Medulla oblongata (tissue), 1 donor: ENCODE results near the gene HOXA11.

Source experiments
- DNase-seq: peaks from one replicate; pipeline ENCODE4 v3.0.0-alpha.2; 2015; ENCODE audit errors: extremely low spot score

The HOXA11 gene

DNA sequence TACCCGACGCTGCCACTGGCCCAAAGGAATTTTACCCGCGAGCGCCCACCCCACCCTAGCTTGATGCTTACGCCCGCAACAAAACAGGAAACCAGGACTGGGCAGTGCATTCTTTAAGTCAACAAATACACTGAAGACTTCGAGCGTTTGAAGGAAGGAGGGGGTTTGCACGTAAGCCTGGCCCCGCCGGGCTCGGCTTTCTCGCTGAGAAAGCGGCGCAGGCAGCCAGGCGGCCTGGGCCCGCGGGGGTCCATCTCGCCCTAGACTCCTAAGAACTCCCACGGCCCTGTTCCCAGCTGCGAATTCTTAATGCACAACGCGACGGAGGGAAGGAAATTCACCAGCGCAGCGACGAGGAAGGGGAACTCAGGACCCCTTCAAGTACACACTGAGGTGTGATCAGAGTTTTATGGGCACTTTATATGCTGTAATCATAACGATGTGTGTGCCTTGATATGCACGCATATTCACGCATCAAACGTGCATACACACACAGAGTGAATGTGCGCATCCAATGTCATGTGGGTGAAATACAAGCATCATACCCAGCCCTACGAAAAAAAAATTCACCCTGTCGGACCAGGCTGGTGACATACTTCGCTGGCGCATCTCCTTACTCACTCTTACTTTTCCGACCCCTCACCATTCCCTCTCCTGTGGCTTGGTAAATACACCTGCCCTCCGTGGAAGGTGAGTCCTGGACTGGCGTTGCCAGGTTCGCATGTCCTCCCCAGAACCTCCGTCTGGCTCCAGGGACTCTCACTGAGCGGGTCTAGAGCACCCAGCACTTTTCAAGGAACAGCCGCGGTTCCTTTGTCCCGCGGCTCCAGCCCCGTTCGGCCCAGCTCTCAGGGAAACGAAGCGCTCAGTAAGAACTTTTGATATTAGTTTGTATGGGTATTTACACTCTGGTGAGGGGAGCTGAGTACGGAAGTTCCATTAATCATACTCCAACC lies 20.6 kb upstream of the HOXA11 start:
- no peak for DNase-seq

DNA sequence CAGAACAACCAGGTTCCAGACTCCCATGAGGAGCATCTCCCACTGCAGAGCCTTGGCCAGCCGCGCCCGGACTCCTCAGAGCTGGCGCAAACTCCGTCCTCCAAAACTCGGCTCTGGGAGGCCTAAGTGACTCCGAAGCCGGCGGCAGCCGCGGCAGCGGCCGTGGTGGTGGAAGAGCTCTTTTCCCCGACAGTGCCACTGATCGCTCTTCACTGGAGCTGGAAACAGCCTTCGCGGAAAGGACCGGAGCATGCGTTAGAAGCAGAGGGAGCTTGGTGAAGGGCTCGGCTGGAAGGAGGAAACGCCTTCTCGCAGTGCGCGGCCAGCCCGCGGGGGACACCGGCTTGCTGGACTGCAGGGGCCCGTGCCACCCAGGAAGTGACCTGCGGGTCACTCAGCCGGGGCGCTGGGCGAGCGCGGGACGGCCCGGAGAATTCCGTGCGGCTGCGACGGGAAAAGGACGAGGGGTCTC lies 19.9 kb upstream of the HOXA11 start:
- no peak for DNase-seq

DNA sequence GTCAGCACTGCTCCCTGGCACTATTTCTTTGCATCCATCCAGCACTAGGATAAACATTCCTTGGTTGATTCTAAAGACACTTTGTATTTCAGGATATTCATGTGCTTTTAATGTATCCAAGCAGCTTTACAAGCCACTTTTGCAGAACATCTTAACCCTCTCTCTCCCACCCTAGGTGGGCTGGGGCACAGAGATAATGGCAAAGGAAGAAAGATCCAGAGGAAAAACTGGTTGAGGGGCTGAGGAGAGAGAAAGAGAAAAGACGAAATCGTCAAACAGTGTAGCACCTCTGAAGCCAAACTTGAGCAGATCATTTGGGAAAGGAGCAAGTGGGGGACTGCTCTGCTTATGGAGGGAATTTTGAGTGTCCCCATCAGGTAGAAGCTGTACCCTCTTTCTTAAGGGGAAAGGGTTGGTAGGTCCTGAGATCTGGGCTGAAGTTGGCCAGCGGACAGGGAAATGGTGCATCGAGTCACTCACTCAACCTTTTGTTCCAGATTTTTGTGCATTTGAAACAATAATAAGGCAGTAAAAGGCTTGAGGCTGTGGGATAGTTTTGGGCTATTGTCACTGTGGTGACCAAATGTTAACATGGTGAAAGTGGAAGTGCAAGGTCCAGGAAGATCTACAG lies 19.0 kb upstream of the HOXA11 start:
- no peak for DNase-seq

DNA sequence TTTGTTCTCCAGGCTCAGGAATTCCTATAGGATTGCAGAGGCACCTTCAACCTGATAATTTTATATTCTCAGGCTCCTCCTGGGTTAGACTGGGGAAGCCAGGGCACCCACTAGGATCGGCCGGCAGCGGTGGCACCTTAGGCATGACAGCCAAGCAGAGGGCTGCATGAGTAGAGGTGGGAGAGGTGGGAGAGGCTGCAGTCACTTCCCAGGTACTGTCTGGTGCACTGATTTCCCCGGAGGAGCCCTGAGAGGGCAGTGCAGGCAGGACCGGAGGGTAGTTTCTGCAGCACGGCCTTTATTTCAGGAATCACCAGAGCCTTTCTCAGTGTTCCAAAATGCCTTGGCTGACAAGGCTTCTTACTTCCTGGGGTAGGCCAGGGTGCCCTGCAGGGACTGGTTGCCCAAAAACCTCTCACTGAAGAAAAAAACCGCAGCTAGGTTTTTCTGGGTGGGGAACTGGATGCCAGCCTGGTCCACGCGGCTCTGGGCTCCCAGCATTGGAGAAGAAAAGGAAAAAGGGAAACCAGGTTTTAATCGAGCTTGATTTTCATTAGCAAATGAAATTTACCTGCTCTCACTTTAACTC lies 18.4 kb upstream of the HOXA11 start:
- DNase-seq: no peak

DNA sequence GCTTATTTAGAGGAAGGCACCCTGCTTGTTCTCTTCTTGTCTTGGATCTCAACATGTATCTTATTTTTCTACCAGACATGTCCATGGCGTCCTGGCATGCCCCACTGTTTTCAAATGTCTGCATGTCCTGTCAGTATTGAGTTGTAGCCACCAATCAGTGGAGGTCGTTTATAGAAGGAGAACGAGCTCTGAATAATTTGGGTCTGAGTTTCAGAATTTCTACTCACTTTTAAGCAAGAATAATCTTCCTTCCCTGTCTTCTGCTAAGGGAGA lies 17.8 kb upstream of the HOXA11 start:
- no peak for DNase-seq

DNA sequence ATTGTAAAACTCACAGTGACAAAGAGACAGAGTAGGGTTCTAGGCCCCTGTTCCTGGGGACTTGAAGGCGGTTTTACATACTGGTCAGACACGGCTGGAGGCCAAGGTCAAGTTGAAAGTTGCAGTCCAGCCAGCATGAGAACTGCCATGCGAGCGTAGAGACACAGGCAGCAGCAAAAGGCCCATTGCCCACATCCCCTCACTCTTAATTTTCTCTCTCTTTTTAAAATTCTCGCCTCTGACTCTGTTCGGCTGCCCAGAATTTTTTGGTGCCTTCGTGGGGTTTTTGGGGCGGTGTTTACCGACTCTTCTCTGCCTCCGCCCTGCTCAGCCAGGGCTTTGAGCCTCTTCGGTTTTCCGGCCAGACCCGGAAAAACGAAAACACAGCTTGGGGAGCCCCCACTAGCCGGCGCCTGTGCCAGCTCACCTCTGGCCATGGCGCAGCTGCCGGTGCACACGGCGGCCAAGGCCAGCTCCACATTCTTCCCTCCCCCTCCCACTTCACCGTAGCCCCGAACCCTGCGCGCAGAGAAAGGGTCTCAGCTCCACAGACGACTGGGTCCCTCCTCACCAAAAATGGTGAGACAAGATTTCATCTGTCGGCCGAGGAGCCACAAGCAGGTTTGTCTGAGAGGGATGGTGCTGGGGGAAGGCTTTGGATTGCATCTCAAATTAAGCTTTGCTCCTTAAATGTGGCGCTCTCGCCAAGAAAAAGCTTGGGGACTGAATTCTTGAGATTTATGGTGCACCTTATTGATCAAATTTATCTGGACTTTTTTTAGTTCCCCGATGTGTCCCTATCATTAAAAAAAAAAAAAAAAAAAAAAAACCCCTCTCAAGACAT lies 17.2 kb upstream of the HOXA11 start:
- no peak for DNase-seq

DNA sequence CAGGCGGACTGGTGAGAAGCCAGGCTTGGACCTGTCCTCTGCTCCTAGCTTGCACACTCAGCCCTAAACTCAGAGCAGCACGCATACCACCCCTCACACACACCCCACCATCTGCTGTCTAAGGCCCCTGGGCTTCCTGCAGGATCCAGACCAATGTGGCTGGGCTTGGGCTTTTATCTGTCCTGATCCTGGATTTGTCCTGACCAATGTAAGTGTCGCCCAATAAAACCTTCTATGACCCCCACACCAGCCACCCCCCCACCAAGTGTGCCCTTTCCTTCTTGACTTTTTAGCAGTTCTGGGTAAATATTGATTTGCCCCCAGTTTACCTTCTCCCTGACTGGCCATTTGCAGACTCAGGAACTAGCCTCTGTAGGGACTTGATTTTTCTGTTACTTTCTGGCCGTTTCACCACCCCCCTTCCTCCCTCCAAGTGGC lies 16.6 kb upstream of the HOXA11 start:
- DNase-seq: no peak

DNA sequence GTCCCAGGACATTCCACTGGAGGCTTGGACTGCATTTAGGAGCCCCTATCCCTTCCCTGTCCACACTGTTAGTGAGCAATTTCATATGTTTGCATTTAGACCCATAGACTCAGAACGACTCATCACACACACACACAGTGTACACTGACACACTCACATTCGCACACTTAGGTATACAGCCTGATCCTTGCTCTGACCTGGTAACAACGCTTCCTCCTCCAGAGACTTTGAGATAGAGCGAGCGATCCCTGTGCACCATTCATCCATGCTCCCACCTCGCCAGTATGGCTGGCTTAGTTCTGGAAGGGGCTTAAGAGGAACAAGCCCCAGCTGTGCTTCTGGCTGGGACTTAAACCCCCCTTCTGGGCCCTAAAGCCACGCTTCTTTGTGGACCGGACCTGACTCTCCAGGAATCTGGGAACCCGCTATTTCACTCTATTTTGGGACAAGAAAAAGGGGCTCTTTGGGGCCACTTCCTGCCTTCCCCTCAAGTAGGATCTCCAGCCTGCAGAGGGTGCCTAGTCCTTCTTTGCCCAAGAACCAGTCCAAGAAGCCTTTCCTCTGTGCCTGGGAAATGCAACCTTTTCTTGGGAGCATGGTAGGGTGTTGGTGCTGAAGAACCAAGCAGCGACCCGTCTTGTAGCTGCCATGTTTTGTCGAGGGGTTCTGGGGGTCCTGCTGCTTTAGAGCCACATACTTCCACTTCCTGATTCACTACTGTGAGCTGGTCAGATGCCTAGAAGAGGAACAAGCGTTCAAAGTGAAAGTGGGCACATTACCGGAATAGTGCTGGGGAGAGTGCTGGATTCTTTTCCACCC lies 15.9 kb upstream of the HOXA11 start:
- peak; percentile 71 for DNase-seq

DNA sequence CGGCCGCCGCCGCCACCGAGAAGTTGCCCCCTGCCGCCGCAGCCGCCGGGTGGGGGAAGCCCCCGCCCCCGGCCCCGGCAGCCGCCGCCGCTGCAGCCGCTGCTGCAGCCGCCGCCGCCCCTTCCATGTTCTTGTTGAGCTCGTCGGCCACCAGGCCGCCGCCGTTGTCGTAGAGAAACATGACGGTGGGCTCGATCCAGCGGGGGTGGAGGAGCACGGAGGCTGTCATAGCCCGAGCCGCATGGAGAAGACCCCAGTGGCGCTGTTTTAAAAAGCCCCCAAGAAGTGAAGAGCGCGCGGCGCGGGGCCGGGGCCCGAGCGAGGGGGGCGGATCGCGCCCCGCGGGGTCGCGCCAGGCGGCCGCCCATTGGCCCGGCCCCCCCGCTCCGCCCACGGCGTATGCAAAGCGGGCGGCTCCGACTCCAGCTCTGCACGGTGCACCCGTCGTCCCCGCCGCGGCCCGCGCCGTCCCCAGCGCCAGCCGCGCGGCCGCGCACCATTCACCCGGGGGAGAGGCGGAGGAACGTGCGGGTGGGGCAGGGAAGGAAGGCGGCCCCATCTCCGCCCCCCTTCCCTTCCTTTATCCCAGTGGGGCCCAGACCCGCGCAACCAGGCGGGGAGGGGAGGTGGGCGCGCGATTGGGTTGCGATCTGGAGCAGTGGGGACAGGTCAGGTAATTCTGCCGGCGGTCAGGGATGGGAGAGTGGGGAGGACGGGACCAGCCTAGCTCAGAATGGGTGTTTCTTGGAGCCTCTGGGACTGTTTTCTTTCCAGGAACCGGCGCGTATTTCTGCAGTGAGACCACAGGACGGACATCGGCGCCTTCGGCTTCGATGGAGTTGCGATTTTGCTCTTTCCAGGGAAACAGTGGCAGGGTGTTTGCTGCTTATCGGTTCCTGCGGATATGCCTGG lies 15.1 kb upstream of the HOXA11 start, which contains the start of gene HOXA13:
HOXA13 (minus strand) TSS at position 243 of the 912 bp plus-strand sequence; CDS start at position 229, 14 bp downstream.
- DNase-seq: no peak

DNA sequence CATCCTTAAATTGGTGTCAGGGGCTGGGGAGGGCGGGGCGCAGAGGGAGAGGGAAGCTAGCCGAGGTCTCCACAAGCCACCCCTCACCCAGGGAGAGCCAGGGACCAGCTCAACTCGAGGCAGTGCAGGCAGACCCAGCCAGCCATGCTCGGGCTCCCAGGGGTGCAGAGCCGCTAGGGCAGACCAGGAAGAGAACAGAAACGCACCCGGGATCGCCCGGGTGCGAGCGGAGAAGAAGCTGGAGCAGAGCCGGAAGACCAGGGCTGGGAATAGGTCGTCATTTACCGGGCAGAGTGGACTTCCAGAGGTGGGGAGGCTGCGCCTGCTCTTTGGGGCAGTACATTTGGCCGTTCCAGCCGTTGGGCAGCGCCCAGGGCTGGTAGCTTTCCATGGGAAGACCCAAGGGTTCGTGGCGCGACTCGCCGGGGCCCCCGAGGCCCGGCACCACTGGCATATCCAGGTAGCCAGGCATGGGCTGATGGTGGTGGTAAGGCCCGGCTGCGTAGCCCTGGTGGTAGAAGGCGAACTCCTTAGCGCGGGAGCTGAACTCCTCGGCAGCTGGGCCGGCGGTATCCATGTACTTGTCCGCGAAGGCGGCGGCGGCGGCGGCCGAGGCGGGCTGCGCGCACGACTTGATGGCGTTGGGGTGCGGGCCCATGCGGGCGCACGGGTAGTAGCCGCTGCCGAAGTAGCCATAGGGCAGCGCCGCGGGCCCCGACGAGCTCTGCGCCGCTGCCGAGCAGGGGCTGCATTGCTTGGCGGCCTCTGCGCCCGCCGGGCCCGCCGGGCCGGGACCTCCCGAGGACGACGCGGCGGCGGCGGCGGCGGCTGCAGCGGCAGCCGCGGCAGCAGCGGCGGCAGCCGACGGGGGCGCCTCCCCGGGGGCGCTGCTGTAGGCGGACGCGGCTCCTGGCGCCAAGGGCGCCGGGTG lies 14.1 kb upstream of the HOXA11 start:
- DNase-seq: no peak

DNA sequence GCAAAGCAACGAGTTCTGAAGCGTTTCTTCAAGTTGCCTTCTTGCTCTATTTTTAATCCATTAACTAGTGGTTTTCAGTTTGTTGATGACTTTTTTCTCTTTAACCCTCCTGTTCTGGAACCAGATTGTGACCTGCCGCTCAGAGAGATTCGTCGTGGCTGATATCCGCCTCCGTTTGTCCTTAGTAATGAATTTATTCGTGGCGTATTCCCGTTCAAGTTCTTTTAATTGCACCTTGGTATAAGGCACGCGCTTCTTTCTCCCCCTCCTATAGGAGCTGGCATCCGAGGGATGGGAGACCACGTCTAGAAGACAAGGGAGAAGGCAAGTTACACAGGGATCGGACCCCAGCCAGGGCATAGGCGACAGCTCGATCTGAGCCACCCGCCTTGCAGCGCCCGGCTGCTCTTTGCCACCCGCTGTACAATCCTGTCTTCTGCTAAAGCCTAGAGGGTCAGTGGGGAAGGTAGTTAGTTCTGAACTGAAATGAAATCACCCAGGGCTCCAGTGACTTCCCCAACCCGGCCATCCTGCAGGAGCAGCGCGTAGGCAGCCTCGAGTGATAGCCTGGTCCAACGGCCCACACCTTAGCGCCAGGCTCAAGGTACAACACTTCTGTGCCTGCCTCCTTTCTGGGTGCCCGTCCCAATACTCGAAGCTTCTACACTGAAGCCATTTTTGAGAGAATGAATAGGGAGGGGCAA lies 13.3 kb upstream of the HOXA11 start:
- no peak for DNase-seq

DNA sequence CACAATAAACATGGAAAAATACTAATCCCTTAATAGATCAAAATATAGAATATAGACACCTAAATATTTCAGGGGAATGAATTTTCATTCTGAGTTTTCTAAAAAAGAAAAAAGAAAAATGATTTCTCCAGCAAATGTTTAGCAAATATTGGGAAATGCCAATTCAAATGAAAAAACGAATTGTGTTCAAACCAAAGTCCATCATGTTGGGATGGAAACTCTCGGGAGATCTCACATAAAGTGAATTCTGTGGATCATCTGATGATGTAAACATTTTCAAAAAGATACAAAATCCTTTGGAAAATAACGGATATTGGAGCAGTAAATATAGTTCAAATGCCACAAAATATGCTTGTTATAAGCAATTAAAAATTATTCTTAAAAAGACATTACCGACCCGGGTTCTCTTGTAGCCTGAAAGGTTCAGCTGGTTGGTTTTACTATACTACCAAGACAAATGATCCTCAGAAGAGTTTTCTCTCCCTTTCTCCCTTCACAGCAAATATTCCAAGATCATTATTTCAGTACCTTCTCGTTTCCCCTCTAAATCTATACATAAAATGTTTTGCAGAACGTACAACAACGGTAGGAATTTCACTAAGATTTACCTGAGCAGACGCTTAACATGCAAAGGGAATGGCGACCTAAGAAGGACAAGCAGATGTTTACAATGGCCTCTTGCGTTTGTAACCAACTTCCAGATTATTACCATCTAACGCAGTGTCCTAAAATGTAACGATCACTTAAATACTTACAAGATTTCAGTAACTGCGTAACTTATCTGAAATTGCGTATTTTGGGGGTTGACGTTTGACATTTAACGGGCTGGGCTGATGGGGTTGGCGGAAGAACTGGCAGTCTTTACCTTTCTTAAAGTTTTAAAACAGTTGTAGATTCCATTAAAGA lies 12.4 kb upstream of the HOXA11 start:
- no peak for DNase-seq

DNA sequence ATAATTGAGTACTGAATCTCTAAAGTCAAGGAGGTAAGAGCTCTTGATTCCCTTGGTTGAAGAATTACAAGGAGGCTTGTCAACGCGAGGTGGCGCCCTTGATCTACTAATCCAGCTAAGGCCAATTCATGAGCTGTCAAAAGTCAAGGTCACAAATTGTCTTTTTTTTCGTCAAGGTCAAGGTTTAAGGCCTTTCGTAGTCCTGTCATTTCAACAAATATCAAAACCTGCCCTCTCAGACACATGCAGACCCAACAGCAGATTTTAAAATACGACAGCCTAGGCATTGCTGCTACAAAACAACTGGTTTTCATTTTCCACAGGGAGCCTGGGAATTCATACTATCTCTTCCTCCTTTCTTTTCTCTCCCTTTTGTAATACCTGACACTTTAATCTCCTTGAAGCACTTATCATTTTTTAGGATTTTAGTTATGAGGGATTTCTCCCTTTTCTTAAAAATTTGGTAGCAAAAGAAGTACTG lies 11.3 kb upstream of the HOXA11 start:
- DNase-seq: peak; percentile 91

DNA sequence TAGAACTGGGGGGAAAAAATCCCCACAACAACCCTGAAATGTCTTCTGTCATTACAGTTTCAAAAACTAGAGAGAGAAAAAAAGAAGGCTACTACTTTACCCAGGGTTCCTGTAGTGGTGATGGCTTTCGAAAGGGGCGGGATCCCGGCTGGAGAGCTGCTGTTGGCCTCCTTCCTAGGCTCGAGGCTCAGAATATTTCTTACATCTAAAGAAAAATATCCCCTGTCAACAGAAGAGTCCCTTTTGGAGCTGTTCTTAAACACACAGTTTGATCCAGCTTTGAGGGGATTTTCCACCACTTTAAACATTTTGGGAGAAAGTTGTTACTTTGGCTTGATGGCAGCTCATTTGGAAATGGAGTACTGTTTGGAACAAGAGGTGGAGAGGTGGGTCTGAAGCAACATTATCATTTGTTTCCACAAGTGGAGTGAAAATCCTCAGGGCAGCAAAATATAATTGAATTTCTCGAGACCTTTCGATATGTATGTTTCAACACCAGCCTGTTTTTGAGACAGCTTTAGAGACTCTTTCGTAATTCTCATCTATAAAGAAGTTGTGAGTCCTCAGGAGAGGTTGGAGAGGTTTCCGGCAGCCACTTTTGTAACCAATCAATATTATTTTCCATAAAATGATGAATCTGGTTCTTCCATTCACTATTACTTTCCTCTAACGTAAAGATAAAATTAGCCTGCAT lies 9.8 kb upstream of the HOXA11 start:
- DNase-seq: no peak

DNA sequence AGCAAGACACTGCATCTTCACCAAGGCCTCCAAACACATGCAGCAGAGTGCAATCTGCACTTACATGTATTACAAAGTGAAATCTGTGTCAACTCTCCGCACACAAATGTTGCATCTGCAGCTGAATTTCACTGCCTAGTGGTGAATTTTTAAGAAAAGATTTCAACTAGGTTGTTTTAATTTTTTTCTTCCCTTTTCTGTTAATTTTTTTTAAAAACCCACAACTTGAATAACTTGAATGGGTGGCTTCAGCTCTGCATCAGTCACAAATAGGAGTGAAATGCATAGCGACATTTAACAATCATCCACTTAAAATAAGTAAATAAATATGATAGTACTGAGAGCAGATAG lies 8.9 kb upstream of the HOXA11 start:
- DNase-seq: no peak

DNA sequence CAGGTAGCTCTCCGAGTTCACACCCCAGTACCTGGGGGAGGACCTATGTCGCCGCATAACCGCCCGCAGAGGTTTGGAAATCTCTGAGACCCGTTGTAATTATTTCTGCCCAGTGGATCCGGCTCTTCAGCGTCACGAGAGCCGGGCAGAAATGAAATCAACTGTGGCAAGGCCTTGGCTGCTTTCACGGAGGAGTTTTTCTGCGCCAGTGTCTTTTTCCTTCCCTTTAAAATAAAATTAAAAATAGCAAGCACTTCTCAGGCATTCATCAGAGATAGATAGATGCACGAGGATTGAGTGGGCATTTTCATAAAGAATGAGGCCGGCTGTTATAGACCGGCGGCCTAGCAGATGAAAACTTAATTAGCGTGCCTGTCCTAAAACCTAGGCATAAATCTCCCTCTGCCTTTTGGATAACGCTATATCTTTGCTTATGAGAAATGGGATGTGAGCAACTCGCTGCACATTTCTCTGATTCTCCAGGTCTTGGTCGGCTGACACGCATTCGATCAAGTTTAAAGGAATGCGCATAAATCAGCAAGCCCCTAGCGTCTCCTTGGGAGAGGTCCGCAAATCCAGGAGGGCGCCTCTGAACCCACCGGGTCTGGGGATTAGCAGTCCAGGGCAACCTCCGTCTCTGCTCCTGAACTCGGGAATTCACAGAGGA lies 8.4 kb upstream of the HOXA11 start:
- DNase-seq: no peak
